Hematopoietic multipotent progenitor cell (in vitro differentiated cells): ENCODE measurements around the gene C11orf97. TPM values are rescaled to one million over a fixed set of nuclear protein-coding genes. Genes with fewer than 3 reads are reported as not detected.
"Not testable (repeated sequence)": the region's sequence is repeated elsewhere in the genome, so short reads cannot be mapped to it uniquely, and the experiment has no call there.

Experiments used
- DNase-seq, 3 donors: peaks; one replicate each; pipeline ENCODE4 v3.0.0-alpha.2; 2011 to 2015; ENCODE audit warnings: low read depth in 2 of 3, low spot score in 2 of 3
- small RNA-seq: library from RNA; depleted of rRNA; stranded (forward); fragments of <200 nt; gene quantifications from one replicate; pipeline ENCODE3, GENCODE V24; 2012
- total RNA-seq: library from RNA; depleted of rRNA; stranded (reverse); fragments of >200 nt; gene quantifications from one replicate; pipeline ENCODE4 v1.2.3, GENCODE V29; 2012

The C11orf97 gene
- total RNA-seq, 1 donor: not detected

GRCh38 chr11:94555752-94556329 lies 43.6 kb downstream of the C11orf97 start:
- not testable (repeated sequence) for DNase-seq

- DNase-seq: no peak
These were observed 45.2 kb downstream of the C11orf97 start for GRCh38 chr11:94557421-94557820.

- DNase-seq: no peak
These were observed 45.7 kb downstream of the C11orf97 start for GRCh38 chr11:94557992-94558391.

- DNase-seq: peak in 2 of 3 donors; percentile 20 to 64
These were observed 46.2 kb downstream of the C11orf97 start for GRCh38 chr11:94558468-94558867.

GRCh38 chr11:94558932-94559331 lies 46.7 kb downstream of the C11orf97 start:
- no peak for DNase-seq

GRCh38 chr11:94559361-94559760 lies 47.1 kb downstream of the C11orf97 start:
- DNase-seq: no peak

- DNase-seq: no peak
These were observed 48.6 kb downstream of the C11orf97 start for GRCh38 chr11:94560834-94561233.

- DNase-seq: no peak
These were observed 51.1 kb downstream of the C11orf97 start for GRCh38 chr11:94563176-94563847.

- no peak for DNase-seq
These were observed 51.7 kb downstream of the C11orf97 start for GRCh38 chr11:94563848-94564467.

- no peak for DNase-seq
These were observed 55.0 kb downstream of the C11orf97 start, which contains the start of gene PIWIL4 for GRCh38 chr11:94567181-94567670. TSS of gene PIWIL4 (plus strand) at chr11:94567368. CDS start at chr11:94567519, 151 bp downstream.

- no peak for DNase-seq
These were observed 55.9 kb downstream of the C11orf97 start for GRCh38 chr11:94568200-94568599.

GRCh38 chr11:94568717-94569116 lies 56.5 kb downstream of the C11orf97 start:
- no peak for DNase-seq

- DNase-seq: not testable (repeated sequence)
These were observed 60.7 kb downstream of the C11orf97 start for GRCh38 chr11:94572975-94573374.

- no peak for DNase-seq
These were observed 62.1 kb downstream of the C11orf97 start for GRCh38 chr11:94574193-94574961.

GRCh38 chr11:94576306-94576705 lies 64.0 kb downstream of the C11orf97 start:
- no peak for DNase-seq

GRCh38 chr11:94577841-94578240 lies 65.6 kb downstream of the C11orf97 start:
- DNase-seq: no peak

Small RNAs within 50 kb of the gene (small RNA-seq; reads per million reads assigned to genes)
- 2.4 reads per million, percentile 73 among the genes with 10 or more reads in this experiment for gene MIR548L

Other genes with a start within 250 kb of the C11orf97 start
- not detected for gene IZUMO1R, start 207.9 kb upstream of the C11orf97 start, total RNA-seq
- not detected for gene GPR83, start 111.0 kb upstream of the C11orf97 start, total RNA-seq
- 8.1 TPM for gene MRE11, start 18.6 kb upstream of the C11orf97 start, total RNA-seq
- gene ANKRD49, start 18.5 kb upstream of the C11orf97 start, total RNA-seq: 11.3 TPM
- gene FUT4, start 31.5 kb downstream of the C11orf97 start, total RNA-seq: 12.9 TPM
- 3.5 TPM for gene PIWIL4, start 54.9 kb downstream of the C11orf97 start, total RNA-seq